Fibroblast of peridontal ligament (primary cell): Measurements from ENCODE around the gene GDF10.

ENCODE experiments used
- DNase-seq: peaks from one replicate; pipeline ENCODE4 v3.0.0-alpha.2; 2010; ENCODE audit errors: extremely low read depth

The GDF10 gene, protein sequence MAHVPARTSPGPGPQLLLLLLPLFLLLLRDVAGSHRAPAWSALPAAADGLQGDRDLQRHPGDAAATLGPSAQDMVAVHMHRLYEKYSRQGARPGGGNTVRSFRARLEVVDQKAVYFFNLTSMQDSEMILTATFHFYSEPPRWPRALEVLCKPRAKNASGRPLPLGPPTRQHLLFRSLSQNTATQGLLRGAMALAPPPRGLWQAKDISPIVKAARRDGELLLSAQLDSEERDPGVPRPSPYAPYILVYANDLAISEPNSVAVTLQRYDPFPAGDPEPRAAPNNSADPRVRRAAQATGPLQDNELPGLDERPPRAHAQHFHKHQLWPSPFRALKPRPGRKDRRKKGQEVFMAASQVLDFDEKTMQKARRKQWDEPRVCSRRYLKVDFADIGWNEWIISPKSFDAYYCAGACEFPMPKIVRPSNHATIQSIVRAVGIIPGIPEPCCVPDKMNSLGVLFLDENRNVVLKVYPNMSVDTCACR

DNA sequence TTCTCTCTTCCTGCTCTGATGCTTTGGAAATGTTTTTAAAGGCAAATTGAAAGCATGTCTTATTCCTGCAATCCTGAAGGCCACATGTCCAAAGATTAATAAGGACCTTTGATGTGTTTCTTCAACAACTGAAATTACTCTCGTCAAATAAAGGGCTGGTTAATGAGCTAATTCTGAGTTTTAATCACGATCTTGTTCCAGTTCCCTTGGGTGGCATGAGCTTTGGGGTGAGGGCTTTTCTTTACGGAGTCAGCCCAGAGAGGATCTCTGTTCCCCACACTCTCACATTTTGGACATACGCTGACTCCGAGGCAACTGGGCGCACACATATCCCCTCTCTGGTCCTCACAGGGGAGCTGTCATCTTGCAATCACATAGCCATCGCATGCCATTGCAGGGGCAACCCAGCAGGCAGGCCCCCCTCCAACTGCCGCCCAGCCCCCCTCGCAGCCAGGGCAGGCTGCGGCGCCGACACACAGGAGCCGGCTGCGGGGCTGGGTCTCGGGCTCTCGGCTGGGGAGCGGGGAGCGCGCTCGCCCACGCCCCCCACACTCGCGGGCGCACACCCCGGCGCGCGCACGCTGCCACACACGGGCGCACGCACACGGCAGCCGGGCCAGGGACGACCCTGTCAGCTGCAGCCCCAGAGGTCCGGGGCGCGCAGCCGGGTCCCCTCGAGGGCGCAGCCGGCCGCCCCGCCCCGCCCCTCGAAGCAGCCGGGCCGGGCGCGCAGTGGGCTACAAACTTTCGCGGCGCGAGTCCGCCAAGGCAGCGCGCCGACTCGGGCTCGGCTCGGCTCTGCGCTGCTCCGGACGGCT is at the start of gene GDF10:
Gene GDF10, plus strand, starts transcription at position 587 of the 818 bp plus-strand sequence. CDS start 455 bp downstream, outside the sequence.
- no peak for DNase-seq

DNA sequence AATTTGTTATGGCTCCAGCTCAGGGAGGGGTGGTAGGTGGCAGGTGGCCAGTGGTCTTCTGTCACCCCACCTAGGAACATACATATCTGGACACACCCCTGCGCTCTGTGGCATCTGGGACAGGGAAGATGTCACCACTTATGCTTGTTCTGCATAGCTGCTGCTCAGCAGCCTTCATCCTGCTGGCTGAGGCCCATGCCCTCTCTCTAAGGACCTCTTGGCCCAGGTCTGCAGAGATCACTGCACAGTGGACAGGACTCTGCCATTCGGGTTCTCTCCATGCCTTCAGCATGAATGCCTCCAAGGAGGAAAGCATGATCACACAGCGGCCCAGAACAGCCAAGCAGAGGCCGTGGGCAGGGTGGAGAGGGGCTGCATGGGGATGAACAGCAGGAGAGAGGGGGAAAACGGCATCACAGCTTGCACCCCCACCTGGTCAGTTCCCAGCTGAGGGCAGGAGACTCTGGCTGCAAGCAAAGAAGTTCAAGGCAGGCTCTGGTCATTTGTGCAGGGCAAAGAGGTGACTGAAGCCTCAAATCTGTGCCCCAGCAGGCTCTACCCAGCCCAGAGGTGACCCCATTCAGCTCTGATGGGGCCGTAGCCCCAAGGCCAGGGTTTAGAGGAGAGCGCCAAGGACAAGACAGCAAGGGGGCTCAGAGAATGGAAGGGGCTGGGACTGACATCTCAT is 47.8 kb upstream of the GDF10 start:
- DNase-seq = no peak

DNA sequence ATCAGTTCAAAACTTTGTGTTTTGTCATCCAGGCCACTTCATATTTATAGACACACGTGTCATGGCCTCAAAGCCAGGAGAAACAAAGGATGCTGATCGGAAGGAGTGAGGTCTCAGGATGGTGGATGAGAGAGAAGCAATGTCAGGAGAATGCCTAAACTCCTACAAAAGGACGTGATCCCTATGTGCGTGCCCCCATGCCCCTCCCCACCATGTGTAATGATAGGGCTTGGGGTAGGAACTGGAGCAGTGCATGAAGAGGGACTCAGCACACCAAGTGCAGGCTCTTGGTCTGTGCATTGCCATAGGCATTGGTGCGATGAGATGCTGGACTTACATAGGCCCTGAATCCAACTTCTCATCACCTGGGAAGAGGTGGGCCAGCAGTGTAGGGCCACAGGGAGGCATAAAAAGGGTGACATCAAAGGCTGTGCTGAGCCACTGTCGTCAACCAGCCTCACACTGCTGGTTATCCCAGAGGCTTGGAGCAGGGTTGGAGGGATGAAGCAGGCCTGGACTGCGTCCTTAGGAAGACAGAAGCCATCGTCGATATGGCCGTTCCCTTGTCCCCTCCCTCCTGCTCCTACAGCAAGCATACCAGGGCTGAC is 46.9 kb upstream of the GDF10 start:
- DNase-seq = no peak

DNA sequence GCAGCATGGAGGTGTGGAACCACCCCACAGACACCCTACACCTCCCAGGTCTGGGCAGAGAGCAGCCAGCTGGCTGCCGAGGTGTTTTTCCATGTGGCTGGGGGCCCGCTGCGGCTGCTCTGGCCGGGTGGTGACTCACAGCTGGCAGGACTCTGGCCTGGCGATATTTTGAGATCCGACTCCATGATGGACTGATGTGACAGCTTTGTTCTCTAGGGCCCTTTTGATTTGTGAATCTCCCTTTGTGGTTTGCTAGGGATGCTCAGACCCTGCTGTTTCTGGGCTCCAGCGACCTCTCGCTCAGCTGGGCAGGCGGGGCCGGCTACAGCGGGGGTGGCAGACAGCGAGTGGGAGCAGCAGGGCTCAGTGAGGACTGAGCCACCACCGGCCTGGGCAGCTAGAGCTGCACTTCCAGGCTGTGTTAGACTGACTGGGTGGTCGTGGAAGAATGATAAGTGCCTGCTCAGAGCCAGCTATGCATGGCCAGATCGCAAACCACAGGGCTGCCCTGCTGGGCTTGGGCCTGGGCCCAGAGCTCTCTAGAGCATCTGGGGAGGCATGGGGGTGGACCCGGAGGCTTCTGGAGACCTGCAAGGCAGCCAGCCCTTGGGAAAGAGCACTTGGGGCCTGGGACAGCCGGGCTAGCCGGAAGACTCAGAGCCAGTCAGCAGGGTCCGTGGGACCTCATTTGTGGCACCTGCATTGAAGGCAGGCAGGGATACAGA is 46.2 kb upstream of the GDF10 start:
- no peak for DNase-seq

DNA sequence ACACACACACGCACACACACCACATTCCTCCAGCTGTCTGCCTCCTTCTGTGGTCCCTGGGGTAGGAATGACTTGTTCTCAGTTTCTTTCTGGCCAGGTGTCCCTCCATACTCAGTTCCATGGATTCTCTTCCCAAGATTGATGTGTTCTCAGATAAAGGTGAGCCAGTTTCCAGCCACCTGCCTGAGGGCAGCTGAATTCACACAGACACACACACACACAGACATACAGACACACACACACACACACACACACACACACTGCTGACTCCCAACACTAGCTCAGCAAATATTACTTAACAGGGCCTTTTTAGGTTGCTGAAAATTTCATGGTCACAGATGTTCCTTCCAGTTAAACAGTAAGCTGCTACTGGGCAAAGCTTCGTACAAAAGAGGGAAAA is 45.4 kb upstream of the GDF10 start:
- DNase-seq = no peak

DNA sequence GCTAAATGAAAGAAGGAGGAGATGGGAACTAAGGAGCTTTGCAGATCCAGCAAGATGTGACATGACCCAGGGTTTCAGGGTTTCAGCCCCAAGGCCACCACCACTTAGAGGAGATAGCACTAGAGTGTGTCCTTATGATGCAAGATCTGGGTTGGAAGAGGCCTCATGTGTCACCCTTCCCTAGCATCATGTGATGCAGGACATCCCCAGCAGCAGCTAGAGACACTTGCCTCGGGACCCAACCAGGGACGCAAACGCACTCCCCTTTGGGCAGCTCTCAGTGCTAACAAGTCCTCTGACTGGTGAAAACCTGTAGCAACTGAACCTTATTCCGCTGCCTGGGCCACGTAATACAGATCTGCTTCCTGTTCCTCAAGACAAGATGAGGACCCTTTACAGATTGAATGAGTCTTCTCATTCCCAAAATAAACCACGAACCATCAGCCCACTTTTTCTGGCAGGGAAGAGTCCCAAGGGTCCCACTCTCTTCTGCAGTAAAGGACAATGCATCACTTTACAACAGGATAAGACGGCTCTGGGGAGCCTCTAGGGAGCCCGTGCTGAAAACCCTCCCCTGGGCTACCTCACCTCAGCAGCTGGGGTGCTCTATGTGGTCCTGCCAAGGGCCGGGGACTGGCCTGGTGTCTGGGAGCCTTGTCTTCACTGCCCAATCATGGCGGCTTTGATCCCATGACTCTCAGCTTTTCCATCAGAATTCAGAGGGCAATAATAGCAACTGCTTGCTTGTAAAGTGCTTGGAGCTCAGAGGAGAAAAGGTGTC is 44.8 kb upstream of the GDF10 start:
- DNase-seq = no peak

DNA sequence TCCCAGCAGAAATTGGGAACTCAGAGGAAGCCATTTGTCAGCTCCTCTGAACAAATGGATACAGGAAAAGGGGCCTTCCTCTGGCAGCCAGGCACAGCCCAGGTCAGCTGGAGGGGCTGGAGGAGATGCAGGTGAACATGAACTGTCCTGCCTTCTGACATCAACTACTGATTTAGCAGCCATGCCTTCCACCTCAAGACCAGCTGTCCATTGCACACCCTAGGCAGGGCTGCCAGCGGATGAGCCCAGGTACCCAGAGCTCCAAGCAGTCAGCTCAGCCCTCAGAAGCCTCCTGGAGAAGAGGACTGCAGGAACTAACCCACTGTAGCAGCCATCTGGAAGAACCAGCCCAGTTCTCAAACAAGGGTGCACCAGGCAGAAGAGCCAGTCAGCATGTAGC is 44.1 kb upstream of the GDF10 start:
- no peak for DNase-seq

DNA sequence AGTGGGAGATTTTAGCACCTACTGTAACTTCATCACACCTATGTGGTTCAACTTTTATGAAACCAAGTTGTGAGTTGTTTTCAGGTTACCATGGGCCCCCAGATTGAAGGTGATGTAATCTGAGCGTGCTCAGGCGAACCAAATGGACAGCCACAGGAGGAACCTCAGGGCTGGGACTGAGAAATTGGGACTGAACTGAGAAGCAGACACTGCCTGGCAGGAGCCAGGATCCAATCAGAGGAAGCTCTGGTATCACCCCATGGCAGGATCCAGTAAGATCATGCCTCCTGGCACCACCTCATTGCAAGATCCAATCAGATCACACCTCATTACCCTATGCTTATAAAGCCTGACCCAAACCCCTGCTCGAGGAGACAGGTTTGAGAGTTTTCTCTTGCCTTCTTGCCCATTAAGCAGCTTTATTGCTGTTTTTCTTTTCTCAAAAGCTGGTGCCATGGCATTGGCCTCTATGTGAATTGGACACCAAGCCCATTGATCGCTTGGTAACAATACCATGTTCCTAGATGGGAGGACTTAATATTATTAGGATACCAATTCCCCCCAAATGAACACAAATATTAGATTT is 43.2 kb upstream of the GDF10 start:
- DNase-seq = no peak

DNA sequence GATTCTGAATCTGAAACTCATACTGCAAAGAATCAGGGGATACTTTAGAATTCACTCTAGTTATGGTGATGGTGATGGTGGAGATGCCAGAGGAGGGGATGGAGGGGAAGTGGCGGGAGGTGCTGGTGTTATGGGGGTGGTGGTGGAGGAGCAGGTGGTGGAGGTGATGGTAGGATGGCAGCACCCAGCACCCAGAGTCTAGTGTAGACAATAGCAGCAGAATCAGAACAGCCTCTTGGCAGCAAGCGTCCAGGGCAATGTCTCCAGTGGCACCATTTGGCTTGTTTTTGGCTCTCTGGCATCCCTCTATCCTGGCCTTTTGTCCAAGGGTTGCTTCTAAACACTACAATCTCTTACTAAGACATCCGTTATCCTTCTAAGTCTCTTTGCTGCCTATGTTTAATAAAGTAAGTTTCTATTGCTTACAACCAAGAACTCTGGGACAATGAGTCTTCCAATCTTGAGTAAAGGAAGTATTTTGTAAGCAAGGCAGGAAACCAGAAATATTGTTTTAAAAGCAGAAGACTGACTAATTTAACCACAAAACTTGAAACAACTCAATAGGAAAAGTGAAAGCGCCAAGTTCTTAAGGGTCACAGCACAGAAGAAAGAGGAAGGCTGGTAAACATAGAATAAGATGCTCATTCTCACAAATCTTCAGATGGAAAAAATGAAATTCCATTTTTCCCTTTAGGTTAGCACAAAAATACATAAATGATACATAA is 42.4 kb upstream of the GDF10 start:
- DNase-seq = peak; percentile 49

DNA sequence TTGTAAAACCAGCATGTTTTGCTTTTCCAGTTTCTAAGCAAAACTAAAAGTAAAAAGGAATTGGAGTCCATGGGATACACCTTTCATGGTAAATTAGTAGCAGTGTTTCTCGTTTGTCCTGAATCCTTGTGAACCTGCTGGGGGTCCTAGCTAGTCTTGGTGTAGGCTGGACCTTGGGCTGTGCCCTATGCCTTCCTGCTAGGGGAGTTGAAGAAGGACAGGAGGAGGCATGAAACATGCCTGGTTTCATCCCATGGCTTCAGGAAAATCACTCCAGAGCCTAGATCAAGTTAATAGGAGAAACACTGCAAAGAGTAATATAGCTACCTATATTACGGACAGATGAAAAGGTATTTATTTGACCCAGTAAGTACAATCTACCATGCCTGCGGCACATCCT is 41.1 kb upstream of the GDF10 start:
- DNase-seq = no peak

DNA sequence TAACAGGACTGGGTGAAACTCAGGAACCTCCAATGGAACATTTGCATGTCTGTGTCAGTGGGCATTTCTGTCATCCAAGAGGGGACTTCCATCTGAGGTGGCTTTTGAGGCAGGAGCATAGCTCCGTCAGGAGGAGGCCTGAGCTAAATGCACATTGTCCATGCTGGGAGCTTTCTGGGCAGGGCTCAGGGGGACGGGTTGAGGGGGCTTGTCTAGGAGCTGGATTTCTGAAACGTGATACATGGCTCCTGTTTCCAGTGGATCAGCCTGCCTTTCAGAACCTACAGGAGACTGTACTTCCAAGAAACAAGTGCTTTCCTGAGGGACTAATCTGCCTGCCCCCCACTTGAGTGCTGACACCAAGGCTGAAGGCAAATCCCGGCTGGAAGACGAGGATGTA is 40.5 kb upstream of the GDF10 start:
- no peak for DNase-seq

DNA sequence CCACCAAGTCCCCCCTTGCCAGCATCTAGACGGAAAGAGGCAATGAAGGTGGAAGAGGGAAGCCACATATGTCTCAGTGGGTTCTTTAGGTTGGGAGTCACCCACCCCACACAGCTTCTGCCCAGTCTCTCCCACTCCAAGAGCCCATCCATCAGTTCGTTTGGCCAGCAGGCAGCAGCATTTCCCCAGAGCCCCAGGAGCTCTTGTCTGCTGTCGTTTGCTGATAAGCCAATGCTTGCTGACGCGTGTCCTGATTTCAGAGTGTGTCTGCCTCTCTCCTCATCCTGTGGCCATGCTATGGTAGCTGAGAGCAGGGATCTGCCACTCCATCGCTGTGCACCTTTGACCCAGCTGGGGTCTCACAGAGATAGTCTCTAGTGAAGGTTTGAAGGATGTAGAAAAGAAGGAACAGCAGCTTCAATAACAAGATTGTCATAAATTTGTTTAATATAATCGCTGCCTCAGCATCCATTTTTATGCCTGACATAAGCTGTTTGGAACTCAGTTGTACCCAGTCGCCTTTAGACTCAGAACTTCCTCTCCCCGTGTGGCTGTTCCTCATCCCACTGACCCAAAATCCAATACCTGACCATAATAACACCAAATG is 39.4 kb upstream of the GDF10 start:
- DNase-seq = no peak

DNA sequence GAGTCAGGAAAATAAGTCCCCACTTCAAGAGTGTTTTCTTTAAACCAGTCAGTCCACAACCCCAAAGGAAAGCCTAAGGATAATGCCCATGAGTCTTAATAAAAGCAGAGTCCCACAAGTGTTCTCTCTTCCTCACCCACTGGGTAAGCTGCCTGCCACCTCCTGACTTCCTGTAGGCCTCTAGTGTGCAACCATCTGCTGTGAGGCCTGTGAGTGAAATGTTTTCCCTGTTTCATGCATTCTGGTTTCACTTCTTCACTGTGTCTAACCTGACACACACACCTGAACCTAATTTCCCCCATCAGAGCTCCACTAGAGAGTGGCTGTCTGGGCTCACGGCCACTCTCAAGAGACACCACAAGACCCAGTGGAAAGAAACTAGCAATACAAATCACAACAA is 38.9 kb upstream of the GDF10 start:
- no peak for DNase-seq

DNA sequence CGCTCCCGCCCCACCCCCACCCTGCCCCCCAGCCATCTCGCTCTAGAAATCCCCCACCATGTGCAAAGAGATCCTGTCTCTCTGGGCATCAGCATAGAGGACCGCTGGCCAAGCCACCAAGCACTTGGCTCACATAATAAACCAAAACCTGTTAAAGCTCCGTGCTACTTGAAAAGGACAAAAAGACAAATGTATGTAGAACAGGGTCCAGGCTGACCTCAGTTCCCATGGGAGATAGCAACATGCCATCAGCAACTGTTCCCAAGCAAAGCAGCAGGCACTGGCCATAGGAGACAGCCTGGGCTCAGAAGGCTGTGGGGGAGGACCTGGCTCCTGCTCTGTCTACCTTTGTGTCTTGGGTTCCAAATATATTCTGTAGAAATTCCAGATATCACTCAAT is 38.4 kb upstream of the GDF10 start:
- no peak for DNase-seq

DNA sequence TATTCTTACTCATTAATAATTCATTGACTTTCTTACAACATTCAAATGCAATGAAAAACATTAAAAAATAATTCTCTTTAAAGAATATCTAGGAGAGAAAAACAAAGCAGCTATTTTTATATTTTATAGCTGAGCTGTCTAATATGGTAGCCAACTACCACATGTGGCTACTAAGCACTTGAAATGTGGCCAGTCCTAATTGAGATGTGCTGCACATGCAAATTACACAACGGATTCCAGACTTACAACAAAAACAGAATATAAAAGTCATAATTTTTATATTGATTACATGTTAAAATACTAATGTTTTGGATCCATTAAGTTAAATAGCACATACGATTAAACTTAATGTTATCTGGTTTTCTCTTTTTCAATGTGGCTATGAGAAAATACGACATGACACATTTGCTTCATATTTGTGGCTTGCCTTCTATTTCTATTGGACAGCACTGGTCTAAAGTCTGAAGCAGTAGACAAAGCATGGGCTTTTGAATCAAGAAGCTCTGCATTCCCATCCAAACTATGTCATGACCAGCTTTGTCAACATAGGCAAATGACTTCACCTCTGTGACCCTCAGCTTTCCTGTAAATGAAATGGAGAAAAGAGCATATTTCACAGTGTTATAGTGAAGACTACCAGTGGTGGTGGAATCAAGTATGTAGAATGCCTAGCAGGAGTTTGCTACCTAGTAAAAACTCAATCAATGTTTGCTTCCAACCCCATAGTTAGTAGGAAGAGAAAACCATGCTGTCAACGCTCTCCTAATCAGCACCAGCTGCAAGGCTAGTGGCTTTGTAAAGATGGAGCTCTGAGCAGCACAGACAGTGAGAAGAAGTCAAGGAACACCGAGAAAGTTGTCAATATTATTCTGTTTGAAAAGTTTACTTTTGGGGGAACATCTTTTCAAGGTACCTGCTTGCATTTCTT is 37.1 kb upstream of the GDF10 start:
- DNase-seq = no peak

DNA sequence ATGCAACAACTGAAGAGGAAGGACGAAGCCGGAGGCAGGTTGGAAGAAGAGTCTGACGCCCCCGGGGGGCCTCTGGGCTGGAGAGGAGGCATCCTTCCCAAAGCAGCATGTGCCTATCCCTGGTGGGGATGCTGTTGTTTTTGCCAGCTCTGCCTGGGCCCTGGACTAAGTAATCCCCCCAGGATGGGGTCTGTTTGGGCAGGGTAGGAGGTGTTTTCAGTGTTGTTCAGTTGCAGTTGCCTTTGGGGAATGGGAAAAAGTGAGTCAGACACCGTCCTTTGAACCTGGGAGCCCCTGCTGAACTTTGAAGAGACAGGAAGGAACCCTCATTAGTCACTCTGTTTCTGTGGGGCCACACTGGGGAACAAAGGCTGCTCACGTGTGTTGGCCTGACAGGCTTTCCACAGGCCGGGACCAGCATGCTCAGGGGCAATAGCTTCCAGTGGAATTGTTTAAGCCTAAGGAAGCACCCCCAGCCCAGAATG is 35.2 kb upstream of the GDF10 start:
- DNase-seq = no peak

DNA sequence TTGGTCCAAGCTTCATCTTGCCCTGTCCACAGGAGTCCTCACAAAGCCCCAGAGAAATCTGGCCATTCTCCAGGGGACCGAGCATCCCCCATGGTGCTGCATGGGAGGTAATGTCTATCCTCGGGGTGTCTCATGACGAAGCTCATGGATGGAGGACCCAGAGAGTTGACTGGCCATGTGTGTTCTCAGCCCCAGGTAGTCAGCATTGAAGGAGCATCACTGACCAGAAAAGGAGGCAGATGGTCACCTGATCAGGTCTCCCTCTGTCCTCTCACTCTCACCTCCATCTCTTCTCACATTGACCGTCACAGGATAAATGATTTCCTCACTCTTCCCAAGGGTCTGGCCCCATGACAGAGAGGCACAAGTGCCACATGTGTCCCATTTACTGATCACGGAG is 33.4 kb upstream of the GDF10 start:
- DNase-seq = no peak

DNA sequence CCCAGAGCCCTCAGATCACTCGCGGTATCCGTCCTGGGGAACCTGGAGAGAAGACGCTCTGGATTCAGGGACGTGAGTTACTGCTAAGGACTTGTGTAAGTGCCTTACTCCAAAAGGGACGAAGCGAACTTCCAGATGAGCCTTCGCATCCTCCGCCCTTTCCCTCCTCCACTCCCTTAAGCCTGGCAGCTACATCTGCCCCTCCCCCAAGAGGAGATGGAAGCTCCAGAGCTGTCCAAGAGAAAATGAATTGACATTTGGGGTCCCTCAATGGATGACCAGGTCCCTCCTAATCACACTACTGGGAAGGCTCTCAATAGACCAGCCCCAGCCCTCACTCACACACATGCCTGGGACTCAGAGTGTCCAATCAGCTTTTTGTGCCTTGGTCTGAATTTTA is 31.3 kb upstream of the GDF10 start:
- no peak for DNase-seq
